Right lobe of liver (tissue), 6 donors: ENCODE data around the gene NETO1. TPM values are rescaled to one million over a fixed set of nuclear protein-coding genes. Genes with fewer than 3 reads are reported as not detected.

Experiments
- ATAC-seq, 4 donors: fragments of 200-7000 bp; cut with Tn5 transposase; one replicate each; pipeline ENCODE4 v1.9.1; 2020; ENCODE audit warnings: mild to moderate bottlenecking in 4 of 4, moderate library complexity in 4 of 4
- DNase-seq, 3 donors: peaks; one replicate each; pipeline ENCODE4 v3.0.0-alpha.2; 2020
- H3K27ac ChIP-seq, 3 donors: fragments of 200-600 bp; one replicate each; pipeline ENCODE4 v1.8.0; 2022
- H3K27me3 ChIP-seq, 2 donors: fragments of 200-600 bp; one replicate each; pipeline ENCODE4 v1.8.0; 2022
- H3K36me3 ChIP-seq, 4 donors: fragments of 200-600 bp; sonication (generic) in 1 of 4; one replicate each; pipeline versions ENCODE4 v1.5.1 to v1.8.0; 2017 to 2022; ENCODE audit warnings: control low read depth in 1 of 4
- H3K4me1 ChIP-seq, 4 donors: fragments of 200-600 bp; sonication (generic) in 1 of 4; one replicate each; pipeline versions ENCODE4 v1.5.1 to v1.8.0; 2017 to 2022; ENCODE audit warnings: control low read depth in 1 of 4
- H3K4me3 ChIP-seq, 3 donors: fragments of 200-600 bp; one replicate each; pipeline ENCODE4 v1.8.0; 2022
- H3K9me3 ChIP-seq, 4 donors: fragments of 200-600 bp; sonication (generic) in 1 of 4; one replicate each; pipeline versions ENCODE4 v1.5.1 to v1.8.0; 2017 to 2022; ENCODE audit warnings: control low read depth in 1 of 4
- CTCF ChIP-seq, 4 donors: fragments of 200-600 bp in 3 of 4; fragments of 450-650 bp in 1 of 4; IDR thresholded peaks; one replicate each; pipeline versions ENCODE4 v1.5.1 to v1.8.0; 2016 to 2022; ENCODE audit warnings: antibody characterized with exemption in 4 of 4, mild to moderate bottlenecking in 2 of 4
- POLR2A ChIP-seq: fragments of 450-650 bp; IDR thresholded peaks from one replicate; pipeline ENCODE4 v1.6.1; 2017; ENCODE audit warnings: antibody characterized with exemption, mild to moderate bottlenecking
- WGBS: methylation state at CpG from one replicate; pipeline ENCODE4 v1.1.6; 2018; ENCODE audit warnings: low coverage, low lambda C conversion rate; ENCODE audit not compliant: insufficient coverage; ENCODE audit errors: missing lambda C conversion rate; 5-methylcytosine and 5-hydroxymethylcytosine counted together
- intact Hi-C, 2 donors: fragments of 100-400 bp; cut with DNase I; formaldehyde crosslinking; loops; one replicate each; pipeline versions ENCODE4 v1.11.2 to v1.14.1; 2022
- total RNA-seq, 6 experiments: library from RNA; depleted of rRNA in 2 of 6; stranded (reverse); fragments of >200 nt in 2 of 6; fragmentation: NEBNext Ultra II Directional in 3 of 6; extraction: Animal tissue kit (Norgen Biotek cat#: 25700) in 3 of 6; gene quantifications; one replicate each; pipeline versions ENCODE4 v1.1.0 to v1.2.4, GENCODE V29; 2016 to 2023
- donor health status: DM: no; HTN: yes; CAD: no.
- donor health status: DM: no; HTN: no; CAD: no.
- donor health status: DM: no; HTN: no; CAD: no.
- donor health status: DM: no; HTN: yes; CAD: no.
- donor health status: DM: no; HTN: yes; CAD: no.

NETO1 gene
- total RNA-seq, 6 experiments from 2014 or later = not detected

GRCh38 chr18:72774914-72775313 is 92.9 kb downstream of the NETO1 start:
- TF ChIP-seq POLR2A = no peak
- no peak for TF ChIP-seq CTCF (IDR thresholded peaks at IDR 0.05)
- DNase-seq (no peak), ATAC-seq (no peak)
- intact Hi-C loops = no loop called here
- no peaks in the 10 kb centered on the region for H3K9me3 ChIP-seq
- no peaks in the 10 kb centered on the region for H3K27me3 ChIP-seq
- no peak overlapping the region for H3K4me3 ChIP-seq
- 61% methylated on average over 2 of the region's 2 CpGs for WGBS
- H3K4me1 ChIP-seq = no peaks in the 10 kb centered on the region
- no peak overlapping the region for H3K27ac ChIP-seq
- H3K36me3 ChIP-seq = no peaks in the 10 kb centered on the region

- H3K27me3 ChIP-seq = no peaks in the 10 kb centered on the region
- DNase-seq (no peak), ATAC-seq (no peak)
- no peak overlapping the region for H3K27ac ChIP-seq
- no peak overlapping the region for H3K4me3 ChIP-seq
- no peaks in the 10 kb centered on the region for H3K4me1 ChIP-seq
- H3K36me3 ChIP-seq = no peaks in the 10 kb centered on the region
- TF ChIP-seq CTCF (IDR thresholded peaks at IDR 0.05) = no peak
- no peak for TF ChIP-seq POLR2A
- H3K9me3 ChIP-seq = no peaks in the 10 kb centered on the region
- intact Hi-C loops = no loop called here
Measured at GRCh38 chr18:72772916-72773315, 94.9 kb downstream of the NETO1 start.

- intact Hi-C loops = loop anchor here in 1 of 2 donors (10.0 kb wide), 1 partner anchor 1076 kb away; no protein-coding TSS in a partner anchor
- Histone ChIP-seq H3K4me3 (no peak overlapping the region), H3K9me3 (no peaks in the 10 kb centered on the region), H3K4me1 (no peaks in the 10 kb centered on the region), H3K27me3 (no peaks in the 10 kb centered on the region), H3K36me3 (no peaks in the 10 kb centered on the region), H3K27ac (no peak overlapping the region)
- no peak for TF ChIP-seq POLR2A
- no peak for TF ChIP-seq CTCF (IDR thresholded peaks at IDR 0.05)
- 55% methylated on average over 8 of the region's 8 CpGs for WGBS
- DNase-seq = no peak
- ATAC-seq = no peak
Measured at GRCh38 chr18:72768681-72769229, 99.0 kb downstream of the NETO1 start.

- TF ChIP-seq CTCF (IDR thresholded peaks at IDR 0.05) (peak; percentile 76 to 86 (median 82)), POLR2A (no peak)
- ATAC-seq = peak; percentile 71 to 87 (median 73)
- Histone ChIP-seq H3K4me1 (no peaks in the 10 kb centered on the region), H3K27me3 (no peaks in the 10 kb centered on the region), H3K9me3 (no peaks in the 10 kb centered on the region), H3K36me3 (no peaks in the 10 kb centered on the region), H3K4me3 (no peak overlapping the region), H3K27ac (no peak overlapping the region)
- intact Hi-C loops = loop anchor here (5.0 to 10.0 kb wide), 2 partner anchors 1082 to 1085 kb away; no protein-coding TSS in a partner anchor
- DNase-seq = no peak
- WGBS = 8% methylated on average over 5 of the region's 5 CpGs
Measured at GRCh38 chr18:72762515-72763122, 105.2 kb downstream of the NETO1 start.
